Rectal smooth muscle tissue (tissue), 1 donor: ENCODE results near the gene PALLD.

ENCODE experiments used
- H3K27ac ChIP-seq: one replicate; pipeline ENCODE4 v1.7.0; 2013; ENCODE audit warnings: low read depth, low read length, inconsistent platforms
- H3K27me3 ChIP-seq: one replicate; pipeline ENCODE4 v1.7.0; 2013; ENCODE audit warnings: low read length; ENCODE audit not compliant: control insufficient read depth, insufficient read depth
- H3K36me3 ChIP-seq: one replicate; pipeline ENCODE4 v1.7.0; 2013; ENCODE audit warnings: low read length; ENCODE audit not compliant: control insufficient read depth, insufficient read depth
- H3K4me1 ChIP-seq: one replicate; pipeline ENCODE4 v1.7.0; 2013; ENCODE audit warnings: low read length; ENCODE audit not compliant: control insufficient read depth, insufficient read depth
- H3K4me3 ChIP-seq: one replicate; pipeline ENCODE4 v1.7.0; 2013; ENCODE audit warnings: low read length
- H3K9ac ChIP-seq: one replicate; pipeline ENCODE4 v1.7.0; 2013; ENCODE audit warnings: low read length

The PALLD gene

GRCh38 chr4:168781926-168782325 is 285.1 kb downstream of the PALLD start:
- no peak overlapping the region for H3K9ac ChIP-seq
- H3K27ac ChIP-seq = no peak overlapping the region
- no peaks in the 10 kb centered on the region for H3K4me1 ChIP-seq
- H3K27me3 ChIP-seq = no peaks in the 10 kb centered on the region
- no peak overlapping the region for H3K4me3 ChIP-seq
- no peaks in the 10 kb centered on the region for H3K36me3 ChIP-seq

- Histone ChIP-seq H3K4me3 (no peak overlapping the region), H3K27ac (no peak overlapping the region), H3K36me3 (no peaks in the 10 kb centered on the region), H3K27me3 (no peaks in the 10 kb centered on the region), H3K9ac (no peak overlapping the region), H3K4me1 (no peaks in the 10 kb centered on the region)
Observed at GRCh38 chr4:168782439-168782838, 285.6 kb downstream of the PALLD start.

GRCh38 chr4:168784786-168785461 is 288.1 kb downstream of the PALLD start:
- no peak overlapping the region for H3K27ac ChIP-seq
- H3K9ac ChIP-seq = no peak overlapping the region

GRCh38 chr4:168787334-168787733 is 290.5 kb downstream of the PALLD start:
- Histone ChIP-seq H3K9ac (no peak overlapping the region), H3K36me3 (no peaks in the 10 kb centered on the region), H3K4me1 (no peaks in the 10 kb centered on the region), H3K27me3 (no peaks in the 10 kb centered on the region), H3K4me3 (no peak overlapping the region), H3K27ac (no peak overlapping the region)

More at GRCh38 chr4:168784786-168785461, 288.1 kb downstream of the PALLD start:
- Histone ChIP-seq H3K36me3 (no peaks in the 10 kb centered on the region), H3K4me3 (no peak overlapping the region), H3K27me3 (no peaks in the 10 kb centered on the region), H3K4me1 (no peaks in the 10 kb centered on the region)

GRCh38 chr4:168787801-168788595 is 291.1 kb downstream of the PALLD start:
- Histone ChIP-seq H3K27me3 (no peaks in the 10 kb centered on the region), H3K36me3 (no peaks in the 10 kb centered on the region), H3K27ac (no peak overlapping the region), H3K4me3 (no peak overlapping the region), H3K4me1 (no peaks in the 10 kb centered on the region), H3K9ac (no peak overlapping the region)

- Histone ChIP-seq H3K27me3 (no peaks in the 10 kb centered on the region), H3K9ac (no peak overlapping the region), H3K27ac (no peak overlapping the region), H3K4me1 (no peaks in the 10 kb centered on the region), H3K36me3 (no peaks in the 10 kb centered on the region), H3K4me3 (no peak overlapping the region)
Observed at GRCh38 chr4:168790898-168791297, 294.0 kb downstream of the PALLD start.

GRCh38 chr4:168791376-168791775 is 294.5 kb downstream of the PALLD start:
- no peak overlapping the region for H3K9ac ChIP-seq
- H3K4me3 ChIP-seq = no peak overlapping the region
- H3K27me3 ChIP-seq = no peaks in the 10 kb centered on the region
- H3K27ac ChIP-seq = no peak overlapping the region
- no peaks in the 10 kb centered on the region for H3K36me3 ChIP-seq
- H3K4me1 ChIP-seq = peaks cover 3% of the 10 kb centered on the region

- no peak overlapping the region for H3K27ac ChIP-seq
- peaks cover 3% of the 10 kb centered on the region for H3K4me1 ChIP-seq
- H3K36me3 ChIP-seq = no peaks in the 10 kb centered on the region
- no peaks in the 10 kb centered on the region for H3K27me3 ChIP-seq
- H3K4me3 ChIP-seq = no peak overlapping the region
- H3K9ac ChIP-seq = no peak overlapping the region
Observed at GRCh38 chr4:168793542-168793941, 296.7 kb downstream of the PALLD start.

GRCh38 chr4:168794092-168794707 is 297.3 kb downstream of the PALLD start:
- no peaks in the 10 kb centered on the region for H3K36me3 ChIP-seq
- no peak overlapping the region for H3K9ac ChIP-seq
- H3K27ac ChIP-seq = no peak overlapping the region
- peaks cover 3% of the 10 kb centered on the region for H3K4me1 ChIP-seq
- H3K4me3 ChIP-seq = no peak overlapping the region
- no peaks in the 10 kb centered on the region for H3K27me3 ChIP-seq

- Histone ChIP-seq H3K27ac (no peak overlapping the region), H3K36me3 (no peaks in the 10 kb centered on the region), H3K27me3 (no peaks in the 10 kb centered on the region), H3K4me3 (no peak overlapping the region), H3K4me1 (peaks cover 3% of the 10 kb centered on the region), H3K9ac (no peak overlapping the region)
Observed at GRCh38 chr4:168794881-168795280, 298.0 kb downstream of the PALLD start.

- peaks cover 3% of the 10 kb centered on the region for H3K4me1 ChIP-seq
- no peaks in the 10 kb centered on the region for H3K27me3 ChIP-seq
- no peak overlapping the region for H3K27ac ChIP-seq
Observed at GRCh38 chr4:168795346-168795745, 298.5 kb downstream of the PALLD start.

GRCh38 chr4:168796362-168797106 is 299.7 kb downstream of the PALLD start:
- H3K4me1 ChIP-seq = peaks cover 3% of the 10 kb centered on the region
- no peaks in the 10 kb centered on the region for H3K27me3 ChIP-seq
- H3K9ac ChIP-seq = no peak overlapping the region
- peak overlapping the region; percentile 46 for H3K27ac ChIP-seq
- H3K4me3 ChIP-seq = no peak overlapping the region
- no peaks in the 10 kb centered on the region for H3K36me3 ChIP-seq

More at GRCh38 chr4:168795346-168795745, 298.5 kb downstream of the PALLD start:
- Histone ChIP-seq H3K9ac (no peak overlapping the region), H3K4me3 (no peak overlapping the region), H3K36me3 (no peaks in the 10 kb centered on the region)
